ENCODE measurements around the gene TUFM. TPM values are rescaled to one million over a fixed set of nuclear protein-coding genes. Genes with fewer than 3 reads are reported as not detected.

Gene TUFM
- total RNA-seq, 1 experiment from 2014 or later, result 207 TPM

DNA sequence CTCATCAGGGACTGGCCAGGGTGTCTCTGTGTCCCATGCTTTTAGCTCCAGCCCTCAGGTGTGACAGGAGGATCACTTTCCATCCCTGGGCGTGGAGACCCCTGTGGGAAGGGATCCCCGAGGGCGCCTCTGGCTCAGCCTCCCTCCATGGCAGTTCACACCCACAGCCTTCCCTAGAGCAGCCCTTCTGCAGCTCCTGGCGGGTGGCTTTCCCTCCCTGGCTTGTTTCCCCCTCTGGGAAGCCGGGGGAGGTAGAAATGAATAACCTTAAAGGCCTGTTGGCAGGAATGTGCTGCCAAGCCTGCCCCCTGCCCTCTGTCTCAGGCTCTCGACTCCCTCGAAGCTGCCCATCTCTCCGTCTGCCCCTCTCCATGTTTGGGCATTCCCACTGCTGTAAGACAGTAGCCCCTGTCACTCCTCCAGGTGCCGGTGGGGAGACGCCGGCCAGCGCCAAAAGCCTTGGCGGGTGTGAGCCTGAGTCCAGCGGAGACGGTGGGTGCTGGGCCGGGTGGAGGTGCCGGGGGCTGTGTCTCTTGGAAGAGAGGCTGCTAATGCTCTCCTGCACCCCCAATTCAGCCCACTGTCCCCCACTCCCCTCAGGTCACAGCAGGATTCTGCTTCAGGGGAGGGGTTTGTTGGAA, 30.0 kb upstream of the TUFM start:
- Mint-ChIP-seq H3K9me3 (no peaks in the 10 kb centered on the region; a peak in 2 of 5 replicates), H3K4me1 (peaks cover 26 to 48% of the 10 kb centered on the region in 2 experiments), H3K4me3 (no peak overlapping the region), H3K27me3 (ENCODE audit: low read depth) (peaks cover 10% of the 10 kb centered on the region), H3K36me3 (ENCODE audit: insufficient read depth in 1 of 3, low read depth in 3 of 3) (peaks cover 2 to 28% (median 20%) of the 10 kb centered on the region in 3 experiments; a peak in 6 of 7 replicates), H3K27ac (peak overlapping the region in 1 of 3 experiments; percentile 83; a peak in 1 of 7 replicates)
- no peak overlapping the region for H2BK20ac ChIP-seq (ENCODE audit: low read depth, low read length, poor library complexity, severe bottlenecking)
- no peak overlapping the region for H2AFZ ChIP-seq (ENCODE audit: low read length)
- H2BK15ac ChIP-seq (ENCODE audit: low read depth, low read length), result no peak overlapping the region
- H2BK120ac ChIP-seq (ENCODE audit: low read depth, low read length, poor library complexity, severe bottlenecking), result no peak overlapping the region
- no peak overlapping the region for H3K23ac ChIP-seq (ENCODE audit: insufficient read length, low read depth, low read length)
- peaks cover 4% of the 10 kb centered on the region; the same call in 1 of the 2 replicates for H3K27me3 ChIP-seq (ENCODE audit: insufficient read depth, low read length)
- H3K4me2 ChIP-seq (ENCODE audit: insufficient read depth, insufficient read length, low read length), result no peak overlapping the region
- no CpG with 5 or more reads among the region's 17 CpGs for WGBS (ENCODE audit: extremely low coverage, insufficient read length, low lambda C conversion rate)
- no peak overlapping the region for H4K91ac ChIP-seq (ENCODE audit: insufficient read length, low read depth, low read length)
- no peak overlapping the region for H3K56ac ChIP-seq (ENCODE audit: insufficient read length, low read depth, low read length)
- no peak overlapping the region for H4K8ac ChIP-seq (replicated peaks; ENCODE audit: insufficient read length, low read depth, low read length)
- H3T11ph ChIP-seq (ENCODE audit: low read length), result no peak overlapping the region
- H3K27ac ChIP-seq (ENCODE audit: insufficient read length, low read depth, low read length), result no peak overlapping the region
- H3K23me2 ChIP-seq (ENCODE audit: insufficient read length, low read depth, low read length, poor library complexity, severe bottlenecking), result peaks cover 11% of the 10 kb centered on the region
- DNase-seq, result no peak
- H3K4ac ChIP-seq (ENCODE audit: low read depth, low read length), result no peak overlapping the region
- no peak overlapping the region for H2AK5ac ChIP-seq (ENCODE audit: insufficient read length, low read length)
- no peak overlapping the region for H4K5ac ChIP-seq (ENCODE audit: insufficient read length, low read depth, low read length)
- TF ChIP-seq, protein P1, sequence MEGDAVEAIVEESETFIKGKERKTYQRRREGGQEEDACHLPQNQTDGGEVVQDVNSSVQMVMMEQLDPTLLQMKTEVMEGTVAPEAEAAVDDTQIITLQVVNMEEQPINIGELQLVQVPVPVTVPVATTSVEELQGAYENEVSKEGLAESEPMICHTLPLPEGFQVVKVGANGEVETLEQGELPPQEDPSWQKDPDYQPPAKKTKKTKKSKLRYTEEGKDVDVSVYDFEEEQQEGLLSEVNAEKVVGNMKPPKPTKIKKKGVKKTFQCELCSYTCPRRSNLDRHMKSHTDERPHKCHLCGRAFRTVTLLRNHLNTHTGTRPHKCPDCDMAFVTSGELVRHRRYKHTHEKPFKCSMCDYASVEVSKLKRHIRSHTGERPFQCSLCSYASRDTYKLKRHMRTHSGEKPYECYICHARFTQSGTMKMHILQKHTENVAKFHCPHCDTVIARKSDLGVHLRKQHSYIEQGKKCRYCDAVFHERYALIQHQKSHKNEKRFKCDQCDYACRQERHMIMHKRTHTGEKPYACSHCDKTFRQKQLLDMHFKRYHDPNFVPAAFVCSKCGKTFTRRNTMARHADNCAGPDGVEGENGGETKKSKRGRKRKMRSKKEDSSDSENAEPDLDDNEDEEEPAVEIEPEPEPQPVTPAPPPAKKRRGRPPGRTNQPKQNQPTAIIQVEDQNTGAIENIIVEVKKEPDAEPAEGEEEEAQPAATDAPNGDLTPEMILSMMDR (conservative IDR thresholded peaks at IDR 0.05), result no peak
- peaks cover 1% of the 10 kb centered on the region; the same call in 1 of the 2 replicates for H3K4me1 ChIP-seq (ENCODE audit: insufficient read depth, low read length)
- no peaks in the 10 kb centered on the region for H3K9me3 ChIP-seq (ENCODE audit: control insufficient read depth, low read depth, low read length)
- H3K79me2 ChIP-seq (ENCODE audit: insufficient read depth, low read length), result no peaks in the 10 kb centered on the region
- no peaks in the 10 kb centered on the region for H3K79me1 ChIP-seq (ENCODE audit: insufficient read depth, low read depth, low read length, poor library complexity, severe bottlenecking)
- no peak overlapping the region for H3K14ac ChIP-seq (ENCODE audit: insufficient read depth, low read length)
- H4K20me1 ChIP-seq (ENCODE audit: control insufficient read depth, insufficient read depth, insufficient read length), result peaks cover 5% of the 10 kb centered on the region
- no peak overlapping the region for H3K9ac ChIP-seq (ENCODE audit: extremely low read depth, insufficient read length, low read length)
- H2BK5ac ChIP-seq (ENCODE audit: insufficient read length, low read length), result no peak overlapping the region
- H2BK12ac ChIP-seq (ENCODE audit: insufficient read length, low read depth, low read length), result no peak overlapping the region
- no peak overlapping the region for H3K18ac ChIP-seq (ENCODE audit: insufficient read length, low read depth, low read length)
